ENCODE results near the gene IQSEC1.
A peak's percentile ranks its signal among the peaks of the same experiment; 100 is the strongest.

The IQSEC1 gene

DNA sequence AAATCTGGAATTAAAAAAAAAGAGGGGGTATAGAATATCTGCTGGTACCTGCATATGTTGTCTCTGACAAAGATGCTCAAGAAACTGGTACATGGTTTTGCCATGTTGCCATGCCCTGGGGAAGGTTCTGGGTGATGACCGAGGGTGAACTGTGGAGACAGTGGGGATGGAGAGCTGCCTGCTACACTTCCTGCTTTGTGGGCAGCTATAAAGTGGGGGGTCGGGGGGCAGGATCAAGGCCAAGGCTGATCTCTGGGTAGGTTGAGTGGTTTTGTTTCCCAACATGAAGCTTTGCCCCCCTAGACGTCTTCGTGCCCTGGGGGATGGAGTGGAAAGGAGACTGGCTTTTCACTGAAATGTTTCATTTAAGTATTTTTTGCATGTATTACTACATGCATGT, 74.6 kb downstream of the IQSEC1 start:
- no peaks in the 10 kb centered on the region for H3K27me3 Mint-ChIP-seq (ENCODE audit: low read depth)
- H3K9me3 Mint-ChIP-seq = no peaks in the 10 kb centered on the region
- H3K4me1 Mint-ChIP-seq (ENCODE audit: low read depth) = peaks cover 40% of the 10 kb centered on the region
- no peak overlapping the region for H3K4me3 Mint-ChIP-seq
- H3K36me3 Mint-ChIP-seq (ENCODE audit: low read depth) = peaks cover 34% of the 10 kb centered on the region
- H3K27ac Mint-ChIP-seq = no peak overlapping the region

DNA sequence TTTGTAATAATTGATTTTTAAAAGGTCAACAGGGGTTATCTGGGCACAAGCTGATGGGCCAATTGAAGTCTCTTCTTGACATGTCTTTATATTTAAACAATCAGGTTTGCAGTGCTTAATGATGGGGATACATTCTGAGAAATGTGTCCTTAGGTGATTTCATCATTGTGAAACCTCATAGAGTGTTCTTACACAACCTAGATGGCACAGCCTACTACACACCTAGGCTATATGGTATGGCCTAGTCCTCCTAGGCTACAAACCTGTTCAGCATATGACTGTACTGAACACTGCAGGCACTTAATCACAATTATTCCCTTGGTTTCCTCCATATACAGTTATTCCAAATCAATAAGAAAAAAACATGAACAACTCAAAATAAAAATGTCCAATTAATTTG, 75.8 kb downstream of the IQSEC1 start:
- Mint-ChIP-seq H3K4me3 (no peak overlapping the region), H3K4me1 (ENCODE audit: low read depth) (peaks cover 29% of the 10 kb centered on the region), H3K27ac (no peak overlapping the region), H3K27me3 (ENCODE audit: low read depth) (no peaks in the 10 kb centered on the region), H3K9me3 (no peaks in the 10 kb centered on the region), H3K36me3 (ENCODE audit: low read depth) (peaks cover 33% of the 10 kb centered on the region)

DNA sequence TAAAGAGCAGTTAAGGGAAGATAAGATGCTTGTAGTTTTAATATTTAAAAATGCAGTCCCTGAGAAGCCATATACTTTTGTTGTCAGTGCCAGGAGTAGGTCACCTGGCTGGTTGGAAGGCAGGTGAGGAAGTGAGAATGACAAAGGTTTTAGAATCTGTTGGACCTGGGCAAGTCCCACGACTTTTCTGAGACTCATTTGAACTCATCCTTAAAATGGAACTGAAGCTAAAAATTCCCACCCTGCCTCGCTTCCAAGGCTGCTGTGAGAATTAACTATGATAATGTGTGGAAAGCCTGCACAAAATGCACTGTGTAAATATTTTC, 77.1 kb downstream of the IQSEC1 start:
- no peak overlapping the region for H3K27ac Mint-ChIP-seq
- no peak overlapping the region for H3K4me3 Mint-ChIP-seq
- no peaks in the 10 kb centered on the region for H3K27me3 Mint-ChIP-seq (ENCODE audit: low read depth)
- H3K4me1 Mint-ChIP-seq (ENCODE audit: low read depth) = peaks cover 23% of the 10 kb centered on the region
- peaks cover 27% of the 10 kb centered on the region for H3K36me3 Mint-ChIP-seq (ENCODE audit: low read depth)
- no peaks in the 10 kb centered on the region for H3K9me3 Mint-ChIP-seq

DNA sequence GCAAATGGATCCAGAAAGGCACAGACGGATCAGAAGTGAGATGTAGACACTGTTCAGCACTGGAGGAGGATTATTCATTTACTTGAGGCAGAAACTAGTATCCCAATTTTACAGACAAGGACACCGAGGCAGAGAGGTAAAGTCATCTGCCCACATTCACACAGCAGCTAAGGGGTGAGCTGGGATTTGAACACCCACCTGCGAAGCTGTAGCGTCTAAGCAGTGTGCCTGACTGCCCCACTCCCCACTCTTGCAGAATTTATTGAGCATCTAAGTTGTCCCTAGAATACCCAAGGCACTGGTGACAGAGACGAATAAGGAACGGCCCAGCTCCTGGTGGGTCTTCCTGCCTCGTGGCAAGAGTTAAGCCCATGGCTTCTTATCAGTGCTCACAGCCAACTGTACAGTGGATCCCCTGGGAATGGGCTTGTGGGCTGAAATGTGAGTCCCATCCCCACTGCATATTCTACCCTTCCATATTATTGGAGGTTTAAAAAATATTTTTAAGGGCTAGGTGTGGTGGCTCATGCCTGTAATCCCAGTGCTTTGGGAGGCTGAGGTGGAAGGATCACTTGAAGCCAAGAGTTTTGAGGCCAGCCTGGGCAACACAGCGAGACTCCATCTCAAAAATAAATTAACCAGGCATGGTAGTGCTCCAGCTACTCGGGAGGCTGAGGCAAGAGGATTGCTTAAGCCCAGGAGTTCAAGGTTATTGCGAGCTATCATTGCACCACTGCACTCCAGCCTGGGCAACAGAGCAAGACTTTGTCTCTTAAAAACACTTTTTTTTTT, 77.6 kb downstream of the IQSEC1 start:
- peaks cover 25% of the 10 kb centered on the region for H3K4me1 Mint-ChIP-seq (ENCODE audit: low read depth)
- H3K27ac Mint-ChIP-seq = peak overlapping the region; percentile 80
- H3K36me3 Mint-ChIP-seq (ENCODE audit: low read depth) = peaks cover 26% of the 10 kb centered on the region

DNA sequence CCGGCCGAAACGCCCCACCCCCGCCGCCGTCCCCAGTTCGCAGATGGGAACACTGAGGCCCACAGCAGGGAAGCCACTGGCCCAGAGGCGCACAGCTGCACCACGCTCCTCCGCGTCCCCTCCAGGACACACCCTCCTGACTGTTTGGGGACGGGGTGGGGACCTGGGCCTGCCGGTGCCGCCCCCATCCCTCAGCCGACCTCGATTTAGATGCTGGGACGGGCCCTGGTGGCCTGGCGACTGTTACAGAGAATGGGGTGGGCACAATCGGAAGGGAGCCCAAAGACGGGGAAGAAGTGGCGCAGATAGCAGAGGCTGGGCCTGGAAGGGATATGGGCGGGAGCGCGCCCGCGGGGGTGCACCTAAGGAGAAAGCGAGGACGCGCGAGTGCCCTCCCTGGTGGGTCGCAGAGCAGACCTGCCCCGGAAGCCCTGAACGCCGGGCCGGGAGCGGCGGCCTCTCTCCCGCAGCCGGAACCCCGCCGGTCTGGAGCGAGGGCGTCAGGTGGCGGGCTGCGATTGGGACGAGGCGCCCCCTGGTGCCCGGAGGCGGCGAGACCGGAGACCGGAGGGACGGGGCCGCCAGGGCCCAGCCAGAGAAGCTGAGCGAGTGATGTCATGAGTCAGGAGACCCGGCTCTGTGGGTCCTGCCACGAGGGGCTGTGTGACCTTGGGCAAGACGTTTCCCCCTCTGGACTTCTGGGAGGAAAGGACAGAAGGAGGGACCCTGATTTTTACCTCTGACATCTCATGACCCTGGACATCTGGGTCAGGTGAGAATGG, 78.4 kb downstream of the IQSEC1 start:
- Mint-ChIP-seq H3K9me3 (no peaks in the 10 kb centered on the region), H3K27me3 (ENCODE audit: low read depth) (no peaks in the 10 kb centered on the region), H3K4me1 (ENCODE audit: low read depth) (peaks cover 24% of the 10 kb centered on the region), H3K27ac (peak overlapping the region; percentile 86), H3K36me3 (ENCODE audit: low read depth) (peaks cover 21% of the 10 kb centered on the region), H3K4me3 (peak overlapping the region; percentile 91)

More for the DNA sequence above, 77.6 kb downstream of the IQSEC1 start:
- H3K9me3 Mint-ChIP-seq = no peaks in the 10 kb centered on the region
- peak overlapping the region; percentile 91 for H3K4me3 Mint-ChIP-seq
- no peaks in the 10 kb centered on the region for H3K27me3 Mint-ChIP-seq (ENCODE audit: low read depth)

DNA sequence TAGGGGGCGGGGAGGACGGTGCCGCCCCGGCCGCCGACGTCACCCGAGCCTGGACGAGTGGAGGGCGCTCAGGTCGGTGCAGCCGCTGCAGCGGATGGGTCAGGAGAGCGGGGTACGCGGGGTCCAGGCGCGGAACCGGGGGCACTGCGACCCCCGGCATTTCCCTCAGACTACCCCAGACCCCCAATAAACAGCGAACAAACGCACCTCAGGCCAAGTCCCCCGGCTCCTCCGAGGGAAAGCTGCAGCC, 78.9 kb downstream of the IQSEC1 start:
- H3K36me3 Mint-ChIP-seq (ENCODE audit: low read depth) = peaks cover 18% of the 10 kb centered on the region
- H3K27ac Mint-ChIP-seq = no peak overlapping the region

DNA sequence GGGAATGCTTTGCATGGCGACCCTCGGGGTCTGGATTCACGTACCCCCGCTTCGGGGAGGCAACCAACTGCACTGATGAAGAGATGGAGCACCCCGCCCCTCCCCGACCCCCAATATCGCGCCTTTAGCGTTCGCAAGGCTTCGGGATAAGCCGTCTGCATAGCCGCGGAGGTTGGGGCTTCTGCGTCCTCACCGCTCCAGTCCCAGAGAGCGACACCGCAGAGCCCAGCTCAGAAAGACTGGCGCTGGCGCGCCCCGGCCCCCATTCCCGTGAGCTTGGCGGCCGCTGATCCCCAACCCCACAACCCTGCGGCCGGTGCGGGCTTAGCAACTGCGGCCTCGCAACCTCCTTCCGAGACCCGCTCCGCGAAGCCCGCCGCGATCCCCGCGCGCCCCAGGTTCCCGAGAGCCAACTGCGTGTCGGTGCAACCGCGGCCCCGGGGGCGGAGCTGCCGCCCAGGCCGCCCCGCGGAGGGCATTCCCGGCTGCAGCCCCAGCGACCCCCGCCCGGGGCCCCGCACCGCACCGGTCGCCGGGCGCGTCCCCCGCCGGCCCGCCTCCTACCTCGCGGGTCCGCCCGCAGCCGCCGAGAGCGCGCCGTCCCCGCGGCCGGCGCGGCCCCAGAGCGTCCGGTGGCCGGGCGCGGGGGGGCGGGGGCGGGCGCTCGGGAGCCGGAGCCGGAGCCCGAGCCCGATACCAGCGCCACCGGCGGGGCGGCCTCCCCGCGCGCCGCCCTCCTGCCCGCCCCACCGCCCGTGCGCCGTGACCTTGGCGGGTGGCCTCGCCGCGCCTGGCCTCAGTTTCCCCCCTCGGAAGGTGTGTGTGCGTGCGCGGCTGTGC, 79.5 kb downstream of the IQSEC1 start:
- H3K27ac Mint-ChIP-seq = no peak overlapping the region
- peaks cover 16% of the 10 kb centered on the region for H3K36me3 Mint-ChIP-seq (ENCODE audit: low read depth)
- H3K9me3 Mint-ChIP-seq = no peaks in the 10 kb centered on the region
- H3K4me1 Mint-ChIP-seq (ENCODE audit: low read depth) = peaks cover 21% of the 10 kb centered on the region
- peak overlapping the region; percentile 91 for H3K4me3 Mint-ChIP-seq
- H3K27me3 Mint-ChIP-seq (ENCODE audit: low read depth) = no peaks in the 10 kb centered on the region

More for the DNA sequence above, 78.9 kb downstream of the IQSEC1 start:
- H3K4me3 Mint-ChIP-seq = peak overlapping the region; percentile 91
- H3K9me3 Mint-ChIP-seq = no peaks in the 10 kb centered on the region
- H3K27me3 Mint-ChIP-seq (ENCODE audit: low read depth) = no peaks in the 10 kb centered on the region
- peaks cover 21% of the 10 kb centered on the region for H3K4me1 Mint-ChIP-seq (ENCODE audit: low read depth)

DNA sequence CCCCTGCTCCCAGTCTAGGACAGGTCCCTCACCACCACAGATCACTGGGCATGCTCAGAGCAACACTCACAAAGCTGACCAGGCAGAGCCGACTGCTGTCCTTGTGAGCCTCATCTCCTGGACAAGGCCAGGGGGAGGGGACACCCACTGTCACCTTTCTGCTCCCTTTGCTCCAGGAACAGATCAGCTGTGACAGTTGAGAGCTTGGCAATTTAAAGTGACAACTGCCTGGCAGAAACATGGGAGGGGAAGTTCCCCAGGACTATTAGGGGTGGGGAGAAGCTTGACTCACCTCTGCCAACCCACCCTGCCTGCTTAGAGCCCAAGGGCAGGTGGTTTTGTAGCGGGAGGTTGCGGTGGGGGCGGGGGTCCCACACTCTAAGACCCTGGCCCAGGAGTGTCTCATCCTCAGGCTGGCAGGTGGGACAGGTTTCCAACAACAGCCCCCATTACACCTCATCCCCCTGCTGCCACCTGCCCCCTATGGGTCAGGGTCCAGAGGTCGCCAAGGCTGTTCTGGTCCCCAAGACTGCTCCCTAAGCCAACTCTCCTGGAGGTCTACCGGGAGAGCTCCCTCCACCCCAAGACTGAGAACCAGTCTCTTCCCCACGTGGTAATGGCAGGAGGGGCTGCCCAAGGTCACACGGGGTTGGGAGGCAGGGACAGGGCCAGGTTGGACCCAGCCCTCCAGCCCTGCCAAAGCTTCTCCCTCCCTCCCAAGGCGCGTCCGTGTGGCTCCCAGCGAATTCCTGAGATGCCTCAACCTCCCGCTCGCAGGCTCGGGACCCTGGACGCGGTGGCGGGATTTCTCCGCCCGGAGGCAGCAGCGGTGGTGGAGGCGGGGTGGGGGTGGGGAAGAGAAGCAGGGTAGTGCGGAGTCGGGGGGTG, 80.4 kb downstream of the IQSEC1 start:
- H3K9me3 Mint-ChIP-seq = no peaks in the 10 kb centered on the region
- peak overlapping the region; percentile 28 for H3K4me3 Mint-ChIP-seq
- peaks cover 11% of the 10 kb centered on the region for H3K36me3 Mint-ChIP-seq (ENCODE audit: low read depth)
- peaks cover 23% of the 10 kb centered on the region for H3K4me1 Mint-ChIP-seq (ENCODE audit: low read depth)
- no peaks in the 10 kb centered on the region for H3K27me3 Mint-ChIP-seq (ENCODE audit: low read depth)
- no peak overlapping the region for H3K27ac Mint-ChIP-seq

DNA sequence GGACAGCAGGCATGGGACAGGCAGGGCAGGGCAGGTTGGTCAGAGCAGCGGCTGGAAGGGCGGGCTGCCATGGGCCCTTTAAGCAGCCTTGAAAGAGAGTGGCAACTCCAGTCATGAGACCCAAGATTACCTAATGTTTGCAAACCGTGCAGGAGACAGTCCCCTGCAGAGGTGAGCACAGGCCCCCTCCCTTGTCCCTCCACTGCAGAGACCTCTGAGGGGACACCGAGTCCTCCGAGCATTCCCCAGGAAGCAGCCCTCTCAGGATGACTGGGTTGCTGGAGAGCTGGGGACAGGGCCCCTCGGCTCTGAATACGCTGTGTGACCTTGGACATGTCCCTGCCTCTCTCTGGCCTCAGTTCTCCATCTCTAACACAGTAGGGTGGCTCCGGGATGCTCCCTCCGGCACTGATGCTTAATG, 81.4 kb downstream of the IQSEC1 start:
- Mint-ChIP-seq H3K36me3 (ENCODE audit: low read depth) (peaks cover 10% of the 10 kb centered on the region), H3K27ac (no peak overlapping the region), H3K9me3 (no peaks in the 10 kb centered on the region), H3K4me1 (ENCODE audit: low read depth) (peaks cover 23% of the 10 kb centered on the region), H3K27me3 (ENCODE audit: low read depth) (no peaks in the 10 kb centered on the region), H3K4me3 (no peak overlapping the region)

DNA sequence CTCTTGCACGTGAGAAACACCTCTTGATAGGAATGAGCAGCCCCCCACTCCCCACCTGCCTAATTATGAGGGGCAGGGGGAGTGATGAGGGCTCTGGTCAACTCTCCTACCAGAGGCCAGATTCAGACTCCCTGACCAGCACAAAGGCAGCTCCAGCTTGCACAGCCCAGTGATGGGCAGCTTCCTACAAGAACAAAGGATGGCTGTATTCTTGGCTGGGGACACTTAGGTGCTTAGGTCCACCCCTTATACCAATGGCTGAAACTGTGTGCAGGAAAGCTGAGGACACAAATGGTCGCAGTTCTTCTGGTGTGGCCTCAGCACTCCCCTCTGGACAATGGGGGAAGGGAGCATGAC, 81.8 kb downstream of the IQSEC1 start:
- H3K4me1 Mint-ChIP-seq (ENCODE audit: low read depth) = peaks cover 20% of the 10 kb centered on the region
- no peak overlapping the region for H3K27ac Mint-ChIP-seq
- H3K4me3 Mint-ChIP-seq = no peak overlapping the region
- peaks cover 6% of the 10 kb centered on the region for H3K36me3 Mint-ChIP-seq (ENCODE audit: low read depth)
- H3K9me3 Mint-ChIP-seq = no peaks in the 10 kb centered on the region
- H3K27me3 Mint-ChIP-seq (ENCODE audit: low read depth) = no peaks in the 10 kb centered on the region

DNA sequence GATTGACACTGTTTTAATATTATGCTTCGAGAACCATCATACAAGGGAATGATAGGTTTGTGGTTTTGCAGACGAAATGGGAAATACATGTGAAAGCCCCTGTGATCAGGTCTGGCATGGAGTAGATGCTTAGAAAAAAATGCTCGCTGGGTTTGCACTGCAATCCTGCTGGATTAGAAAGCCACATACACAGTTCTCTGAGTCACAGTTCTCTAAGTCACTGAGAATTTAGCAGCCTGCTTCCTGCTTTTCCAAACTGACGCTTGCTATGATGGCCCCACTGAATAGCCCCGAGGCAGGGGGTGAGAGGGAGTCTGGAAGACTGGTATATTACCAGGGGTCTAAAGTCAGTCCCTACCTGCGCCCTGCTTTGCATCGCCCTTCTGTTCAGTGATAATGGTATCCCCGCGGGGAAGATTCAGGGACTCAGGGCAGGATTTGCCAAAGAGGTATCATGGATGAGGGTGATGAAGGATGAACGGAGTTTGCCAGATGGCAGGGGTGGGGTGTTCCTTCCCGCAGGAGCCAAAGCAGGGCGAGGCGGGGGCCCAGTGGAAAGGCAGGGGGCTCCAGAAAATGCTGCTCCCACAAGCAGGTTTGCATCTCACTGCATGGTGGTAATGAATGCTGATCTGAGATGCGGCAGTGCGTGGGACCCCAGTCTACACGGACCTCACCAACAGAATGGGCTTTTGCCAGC, 82.3 kb downstream of the IQSEC1 start:
- Mint-ChIP-seq H3K4me1 (ENCODE audit: low read depth) (peaks cover 16% of the 10 kb centered on the region), H3K27me3 (ENCODE audit: low read depth) (no peaks in the 10 kb centered on the region), H3K36me3 (ENCODE audit: low read depth) (peaks cover 4% of the 10 kb centered on the region), H3K27ac (no peak overlapping the region), H3K9me3 (no peaks in the 10 kb centered on the region), H3K4me3 (no peak overlapping the region)

DNA sequence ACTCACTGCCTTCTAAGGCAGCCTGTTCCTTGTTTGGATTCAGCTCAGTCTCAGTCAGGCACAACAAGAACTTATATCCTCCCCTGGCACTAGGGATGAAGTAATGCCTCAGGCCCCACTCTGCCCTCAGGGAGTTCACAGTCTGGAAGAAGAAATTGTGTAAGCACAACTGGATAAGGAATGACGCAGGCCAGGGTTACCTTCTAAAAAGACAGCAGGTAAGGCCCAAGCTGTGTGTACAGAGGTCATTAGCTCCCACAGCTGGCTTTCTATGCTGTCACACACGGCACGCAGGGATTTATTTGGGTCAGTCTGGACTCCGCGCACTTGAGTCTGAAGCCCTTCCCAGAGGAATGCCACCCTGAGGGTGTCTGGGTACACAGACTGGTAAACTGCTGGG, 82.9 kb downstream of the IQSEC1 start:
- Mint-ChIP-seq H3K9me3 (no peaks in the 10 kb centered on the region), H3K4me1 (ENCODE audit: low read depth) (peaks cover 14% of the 10 kb centered on the region), H3K4me3 (no peak overlapping the region), H3K36me3 (ENCODE audit: low read depth) (peaks cover 4% of the 10 kb centered on the region), H3K27ac (no peak overlapping the region), H3K27me3 (ENCODE audit: low read depth) (no peaks in the 10 kb centered on the region)

DNA sequence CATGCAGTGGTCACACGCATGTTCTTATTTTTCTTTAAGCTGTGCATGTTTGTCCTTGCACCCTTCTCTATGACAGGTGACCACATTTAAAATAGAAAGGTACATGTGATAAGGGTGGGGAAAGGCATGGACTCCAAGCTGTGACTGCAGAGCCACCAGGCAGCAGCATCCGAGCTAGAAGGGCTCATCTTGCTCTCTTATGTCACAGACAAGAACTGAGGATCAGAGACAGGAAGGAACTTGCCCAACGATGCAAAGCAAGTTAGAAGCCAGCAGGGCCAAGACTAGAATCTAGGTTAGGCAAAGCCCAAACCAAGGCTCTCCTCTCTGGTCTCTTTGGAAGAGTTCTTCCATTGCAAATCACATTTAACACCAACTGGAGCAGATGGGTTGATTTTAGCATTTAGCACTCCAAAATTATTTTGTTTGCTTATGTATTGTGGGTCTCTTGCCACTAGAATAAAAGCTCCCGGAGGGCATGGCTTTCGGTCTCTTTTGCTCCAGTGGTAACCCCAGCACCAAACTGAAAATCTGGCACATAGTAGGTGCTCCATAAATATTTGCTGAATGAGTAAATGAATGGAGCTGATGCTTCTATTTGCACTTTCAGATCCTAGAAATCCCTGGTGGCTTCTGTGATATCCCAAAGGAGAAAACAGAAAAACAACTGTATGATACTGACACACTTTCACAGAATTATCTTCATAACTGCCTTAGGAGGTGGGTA, 84.3 kb downstream of the IQSEC1 start:
- H3K9me3 Mint-ChIP-seq = no peaks in the 10 kb centered on the region
- H3K4me3 Mint-ChIP-seq = no peak overlapping the region
- no peaks in the 10 kb centered on the region for H3K27me3 Mint-ChIP-seq (ENCODE audit: low read depth)
- H3K27ac Mint-ChIP-seq = no peak overlapping the region
- peaks cover 16% of the 10 kb centered on the region for H3K4me1 Mint-ChIP-seq (ENCODE audit: low read depth)
- H3K36me3 Mint-ChIP-seq (ENCODE audit: low read depth) = peaks cover 4% of the 10 kb centered on the region
